HG02763 (cell line): ENCODE data around the gene GDF2.

ENCODE experiments used
- ATAC-seq: cut with Tn5 transposase; IDR thresholded peaks from one replicate; pipeline ENCODE4 v1.9.1; 2021; ENCODE audit warnings: mild to moderate bottlenecking, moderate library complexity; ENCODE audit not compliant: unreplicated experiment

Gene GDF2

DNA sequence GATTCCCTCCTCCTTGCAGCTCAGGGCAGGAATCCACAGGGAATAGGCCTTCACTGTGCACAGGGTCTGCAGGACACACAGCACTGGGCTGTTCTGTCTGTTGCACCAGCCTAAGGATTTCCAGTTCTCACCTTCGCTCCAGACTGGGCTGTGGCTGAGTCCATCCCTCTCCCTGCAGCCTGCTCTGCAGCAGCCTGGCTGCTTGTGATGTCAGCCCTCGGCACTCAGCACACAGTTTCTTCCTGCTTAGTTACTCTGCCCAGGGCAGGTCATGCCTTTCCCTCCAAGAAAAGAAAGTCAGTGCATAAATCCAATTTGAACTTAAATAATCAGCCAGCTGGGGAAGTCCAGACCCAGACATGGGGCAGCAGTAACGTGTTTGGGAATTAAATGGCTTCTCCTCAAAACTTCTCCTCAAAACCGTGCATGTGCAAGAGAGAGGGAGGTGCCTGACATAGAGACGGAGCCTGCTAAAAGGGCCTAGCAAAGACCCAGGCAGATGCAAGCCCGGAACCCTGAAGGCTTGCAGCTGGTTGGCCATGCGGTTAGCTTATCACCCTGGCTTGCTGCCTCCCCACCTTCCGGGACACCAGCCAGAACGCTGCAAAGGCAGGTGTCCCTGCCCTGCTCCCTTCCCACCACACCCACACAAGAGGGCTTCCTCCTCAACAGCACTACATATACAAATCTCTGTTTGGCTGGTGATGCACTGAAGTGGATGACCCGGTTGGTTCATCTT is 10.9 kb upstream of the GDF2 start:
- no peak for ATAC-seq

DNA sequence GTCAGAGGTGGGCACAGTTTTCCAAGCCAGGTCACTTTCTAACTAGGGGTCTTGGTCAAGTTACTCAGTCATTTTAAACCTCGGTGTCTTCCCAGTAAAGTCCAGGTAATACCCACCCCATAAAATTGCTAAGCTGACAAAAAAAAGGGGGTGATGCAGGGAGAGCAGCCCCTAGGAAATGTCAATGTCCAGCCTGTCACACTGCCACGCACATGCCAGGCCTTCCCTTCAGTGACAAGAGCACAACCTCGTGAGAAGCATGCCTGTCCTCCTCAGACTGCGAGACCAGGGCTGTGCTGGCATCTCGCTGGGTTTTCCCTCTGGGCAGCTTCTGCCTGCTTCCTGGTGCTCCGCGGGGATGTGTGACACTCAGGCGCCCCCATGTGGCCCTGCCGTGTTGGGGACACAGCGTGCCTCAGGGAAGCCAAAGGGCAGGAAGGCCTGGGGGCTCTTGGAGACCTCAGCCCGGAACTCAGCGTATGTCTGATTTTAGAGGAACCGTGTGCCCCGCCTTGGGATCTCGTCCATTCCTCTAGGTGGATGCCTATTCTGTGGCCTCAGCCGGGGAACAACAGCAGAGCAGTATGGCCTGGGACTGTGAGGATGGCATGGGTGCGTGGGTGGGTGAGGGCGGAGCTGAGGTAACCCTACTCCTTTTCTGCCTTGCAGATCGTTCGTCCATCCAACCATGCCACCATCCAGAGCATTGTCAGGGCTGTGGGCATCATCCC is 10.2 kb upstream of the GDF2 start:
- peak; percentile 74 for ATAC-seq

DNA sequence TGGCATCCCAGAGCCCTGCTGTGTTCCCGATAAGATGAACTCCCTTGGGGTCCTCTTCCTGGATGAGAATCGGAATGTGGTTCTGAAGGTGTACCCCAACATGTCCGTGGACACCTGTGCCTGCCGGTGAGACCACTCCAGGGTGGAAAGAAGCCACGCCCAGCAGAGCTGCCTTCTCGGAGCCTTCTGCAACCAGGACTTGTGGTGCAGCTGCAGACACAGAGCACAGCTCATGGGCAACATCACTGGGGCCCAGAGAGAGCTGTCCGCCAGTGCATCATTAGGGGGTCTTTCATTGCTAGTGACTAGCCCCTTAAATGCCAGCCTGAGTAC is 9.6 kb upstream of the GDF2 start:
- no peak for ATAC-seq

DNA sequence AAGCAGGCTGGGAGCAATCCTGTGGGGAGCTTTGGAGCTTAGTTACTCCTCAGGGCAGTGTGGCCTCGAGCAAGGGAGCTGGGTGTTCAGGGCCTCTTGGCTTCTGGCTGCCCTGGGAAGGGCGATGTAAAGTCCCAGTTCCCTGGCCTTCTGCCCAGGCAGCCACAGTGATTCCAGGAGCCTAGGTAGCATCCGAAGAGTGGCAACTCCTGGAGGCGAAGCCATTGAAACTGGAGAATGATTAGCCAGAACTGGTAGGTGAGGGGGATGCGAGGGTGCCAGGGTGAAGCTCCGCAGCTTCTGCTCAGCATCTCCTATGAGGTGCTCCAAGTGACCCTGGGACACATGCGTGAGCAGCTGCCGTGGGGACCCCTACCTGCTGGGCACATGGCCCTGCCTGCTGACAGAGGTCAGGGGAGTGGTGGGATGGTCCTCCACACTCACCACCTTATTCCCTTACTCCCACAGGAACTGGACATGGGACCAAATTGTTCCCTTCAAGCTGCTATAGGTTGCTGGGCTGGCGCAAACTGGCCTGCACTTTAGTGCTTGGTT is 7.8 kb upstream of the GDF2 start:
- no peak for ATAC-seq

DNA sequence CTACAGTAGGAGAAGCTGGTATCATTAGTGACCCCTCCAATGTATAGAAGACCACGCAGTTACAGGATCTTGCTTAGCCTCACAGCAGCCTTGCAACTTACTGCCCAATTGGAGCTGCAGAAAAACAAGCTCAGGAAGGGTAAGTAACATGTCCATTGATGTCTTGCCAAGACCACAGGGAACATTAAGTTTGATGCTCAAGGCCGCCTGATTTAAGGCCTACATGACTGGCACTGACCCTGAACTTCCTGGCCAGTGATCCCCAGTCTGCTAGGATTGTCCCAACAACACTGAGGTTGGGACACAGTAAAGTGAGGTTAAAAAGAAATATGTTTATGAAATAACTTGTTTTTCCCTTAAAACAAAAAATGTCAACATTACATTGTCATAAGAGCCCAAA is 6.8 kb upstream of the GDF2 start:
- no peak for ATAC-seq

DNA sequence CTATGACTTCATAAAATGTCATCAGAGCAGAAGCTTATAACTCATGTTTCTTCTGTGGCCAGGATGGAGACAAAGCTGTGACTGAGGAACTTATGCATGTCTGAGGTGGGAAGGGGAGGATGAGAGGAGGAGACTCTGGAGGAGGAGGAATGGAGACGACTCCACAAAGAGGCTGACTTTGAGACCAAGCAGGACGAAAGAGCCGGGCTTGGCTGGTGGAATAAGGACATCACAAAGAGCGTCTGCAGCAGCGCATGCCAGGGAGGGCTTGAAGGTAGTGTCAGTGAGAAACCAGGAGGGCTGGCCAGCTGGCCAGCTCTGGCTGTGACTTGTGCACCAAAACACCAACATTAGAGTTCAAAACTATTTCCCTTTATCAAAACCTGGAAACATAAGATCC is 6.1 kb upstream of the GDF2 start:
- ATAC-seq = no peak

DNA sequence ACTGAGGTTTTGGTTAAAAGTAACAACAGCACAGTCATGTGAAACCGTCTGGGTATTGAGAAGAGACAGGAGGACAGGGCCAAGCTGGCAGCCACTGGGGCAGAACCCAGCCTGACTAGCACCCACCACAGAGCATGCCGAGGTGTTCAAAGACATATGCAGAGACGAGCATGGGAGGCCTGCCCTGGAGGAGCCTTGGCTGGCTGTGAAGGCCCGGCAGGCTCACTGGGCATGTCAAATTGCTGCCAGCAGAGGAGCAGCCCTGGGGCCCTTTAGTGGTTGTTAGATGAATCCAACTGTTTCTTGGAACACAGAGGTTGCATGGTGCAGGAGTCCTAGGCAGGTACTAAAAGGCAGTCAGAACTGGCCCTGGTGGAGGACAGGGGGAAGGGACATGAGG is 5.0 kb upstream of the GDF2 start:
- ATAC-seq = no peak

DNA sequence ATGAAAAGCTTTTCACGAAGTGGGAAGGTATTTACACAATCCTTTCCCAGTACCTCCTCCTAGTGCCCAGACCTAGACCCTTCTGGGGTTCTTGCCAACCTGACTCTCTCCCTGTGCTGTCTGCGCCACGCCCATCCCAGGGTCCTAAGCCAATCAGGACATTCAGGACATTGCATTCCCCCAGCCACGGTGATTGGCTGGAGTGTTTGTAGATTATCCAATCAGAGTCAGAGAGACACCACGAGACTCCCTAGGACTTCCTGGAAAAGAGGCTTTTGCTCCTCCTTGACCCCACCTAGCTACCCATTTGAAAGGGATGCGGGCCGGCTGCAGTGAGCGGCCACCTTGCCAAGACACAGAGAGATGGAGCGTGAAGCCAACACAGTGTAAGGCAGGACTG is 3.5 kb upstream of the GDF2 start:
- ATAC-seq = no peak

DNA sequence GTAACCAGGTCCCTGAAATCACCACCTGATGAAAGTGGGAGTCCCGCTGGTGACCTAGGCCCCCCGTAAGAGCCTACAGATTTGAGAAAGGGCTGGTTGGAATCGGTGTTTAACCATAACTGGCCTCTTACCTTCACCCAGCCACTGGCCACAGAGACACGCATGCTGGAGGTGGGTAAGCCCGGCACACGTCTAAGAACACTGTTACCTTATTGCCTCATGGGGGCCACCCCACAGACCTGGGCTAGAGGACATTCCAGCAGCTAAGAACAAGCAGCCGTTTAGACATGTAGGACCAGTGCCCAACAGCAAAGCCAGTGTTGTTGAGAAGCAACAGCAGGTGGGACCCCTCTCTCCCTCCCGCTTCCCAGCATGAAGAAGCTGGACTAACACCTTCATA is 2.5 kb upstream of the GDF2 start:
- no peak for ATAC-seq

DNA sequence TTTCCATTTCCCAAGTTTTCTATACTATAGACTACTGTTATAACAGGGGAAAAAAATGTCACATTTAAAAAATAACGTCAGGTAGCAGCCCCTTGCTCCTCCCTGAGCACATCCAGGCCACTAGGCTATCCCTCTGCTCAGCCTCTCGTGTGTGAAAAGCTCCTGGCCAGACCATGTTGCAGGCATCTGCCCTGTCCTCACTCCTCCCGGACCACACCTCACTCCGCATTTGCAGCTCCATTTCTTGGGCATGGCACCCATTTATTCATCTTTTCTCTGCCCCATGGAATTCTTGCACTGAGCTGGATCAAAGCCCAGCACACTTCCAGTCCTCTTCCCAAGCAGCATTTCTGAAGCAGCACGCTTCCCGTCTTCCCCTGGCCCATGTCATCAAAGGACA is 1.4 kb upstream of the GDF2 start:
- no peak for ATAC-seq

DNA sequence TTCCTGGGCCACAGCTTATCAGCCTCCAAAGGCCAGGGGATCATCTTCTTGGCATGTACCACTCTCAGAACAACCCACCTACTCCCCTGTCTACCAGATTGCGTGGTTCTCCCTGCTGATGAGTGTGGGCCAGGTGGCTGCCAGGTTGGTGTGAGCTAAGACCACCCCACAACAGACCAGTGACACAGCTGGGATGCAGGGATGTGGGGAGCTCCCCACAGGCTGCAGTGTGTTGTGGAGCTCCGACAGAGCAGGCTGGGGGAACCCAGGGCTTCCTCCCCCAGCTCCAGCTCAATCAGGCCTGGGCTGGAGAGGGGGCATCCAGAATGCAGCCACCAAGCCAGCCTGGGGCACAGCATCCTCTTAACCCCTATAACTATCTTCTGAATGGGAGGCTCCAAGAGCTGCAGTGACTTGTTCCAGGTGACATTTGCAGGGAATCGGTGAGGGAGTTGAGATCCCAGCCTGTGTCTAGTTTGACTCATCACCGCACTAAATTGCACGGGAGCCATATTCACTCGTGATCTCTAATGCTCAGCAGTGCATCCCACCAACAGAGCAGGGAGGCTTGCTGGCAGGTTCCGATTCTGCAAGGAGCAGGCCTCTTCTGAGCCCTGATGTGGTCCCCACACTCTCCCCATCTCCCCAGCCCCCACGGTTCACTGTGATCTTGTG is 596 bp upstream of the GDF2 start:
- no peak for ATAC-seq

DNA sequence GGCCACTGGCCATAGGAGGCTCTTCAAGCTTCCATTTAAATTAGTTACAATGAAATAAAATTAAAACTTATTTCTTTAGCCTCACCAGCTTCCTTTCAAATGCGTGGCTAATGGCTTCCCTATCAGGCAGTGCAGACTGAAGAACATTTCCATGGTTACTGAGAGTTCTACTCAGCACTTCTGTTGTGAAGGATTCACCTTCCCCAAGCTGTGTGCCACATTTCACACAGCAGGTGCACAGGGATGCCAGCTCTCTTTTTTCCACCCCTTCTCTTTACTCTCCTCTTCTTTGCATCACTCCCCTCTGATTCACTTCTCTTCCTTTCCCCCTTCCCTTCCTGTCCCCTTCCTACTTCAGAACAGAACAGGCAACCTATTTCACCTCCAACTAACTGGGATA is 833 bp downstream of the GDF2 start:
- ATAC-seq = no peak

DNA sequence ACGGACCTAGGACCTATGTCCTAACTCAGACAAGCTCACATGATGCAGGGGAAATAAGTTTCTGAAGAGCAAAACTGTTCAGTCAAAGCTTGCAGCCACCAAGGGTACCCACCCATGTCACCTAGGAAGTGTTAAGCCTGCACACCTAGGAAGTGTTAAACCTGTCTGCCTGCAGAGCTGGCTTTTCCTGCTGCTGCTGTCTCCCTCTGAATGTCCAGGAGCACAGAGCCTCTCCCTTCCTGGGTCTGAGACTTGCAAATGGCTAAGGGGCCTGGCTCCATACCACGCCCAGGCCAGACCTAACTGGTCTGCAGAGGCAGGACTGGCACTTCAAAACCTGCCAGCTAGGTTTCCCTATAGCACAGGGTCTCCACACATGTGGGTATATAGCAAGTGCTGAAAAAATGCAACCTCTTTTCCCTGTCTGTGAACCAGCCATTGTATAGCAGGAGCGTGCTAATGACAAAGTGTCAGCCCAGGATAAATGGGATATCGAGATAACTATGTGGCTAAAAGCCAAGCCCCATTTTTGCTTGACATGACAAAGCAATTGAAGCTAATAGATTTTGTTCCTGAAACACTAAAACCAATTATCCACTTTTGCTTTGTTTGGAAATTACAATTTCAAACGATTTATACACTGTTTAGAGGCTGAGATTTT is 1.5 kb downstream of the GDF2 start:
- ATAC-seq = no peak

DNA sequence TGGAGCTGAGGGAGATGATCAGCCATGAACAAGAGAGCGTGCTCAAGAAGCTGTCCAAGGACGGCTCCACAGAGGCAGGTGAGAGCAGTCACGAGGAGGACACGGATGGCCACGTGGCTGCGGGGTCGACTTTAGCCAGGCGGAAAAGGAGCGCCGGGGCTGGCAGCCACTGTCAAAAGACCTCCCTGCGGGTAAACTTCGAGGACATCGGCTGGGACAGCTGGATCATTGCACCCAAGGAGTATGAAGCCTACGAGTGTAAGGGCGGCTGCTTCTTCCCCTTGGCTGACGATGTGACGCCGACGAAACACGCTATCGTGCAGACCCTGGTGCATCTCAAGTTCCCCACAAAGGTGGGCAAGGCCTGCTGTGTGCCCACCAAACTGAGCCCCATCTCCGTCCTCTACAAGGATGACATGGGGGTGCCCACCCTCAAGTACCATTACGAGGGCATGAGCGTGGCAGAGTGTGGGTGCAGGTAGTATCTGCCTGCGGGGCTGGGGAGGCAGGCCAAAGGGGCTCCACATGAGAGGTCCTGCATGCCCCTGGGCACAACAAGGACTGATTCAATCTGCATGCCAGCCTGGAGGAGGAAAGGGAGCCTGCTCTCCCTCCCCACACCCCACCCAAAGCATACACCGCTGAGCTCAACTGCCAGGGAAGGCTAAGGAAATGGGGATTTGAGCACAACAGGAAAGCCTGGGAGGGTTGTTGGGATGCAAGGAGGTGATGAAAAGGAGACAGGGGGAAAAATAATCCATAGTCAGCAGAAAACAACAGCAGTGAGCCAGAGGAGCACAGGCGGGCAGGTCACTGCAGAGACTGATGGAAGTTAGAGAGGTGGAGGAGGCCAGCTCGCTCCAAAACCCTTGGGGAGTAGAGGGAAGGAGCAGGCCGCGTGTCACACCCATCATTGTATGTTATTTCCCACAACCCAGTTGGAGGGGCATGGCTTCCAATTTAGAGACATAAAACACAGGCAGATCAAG is 3.3 kb downstream of the GDF2 start:
- no peak for ATAC-seq

DNA sequence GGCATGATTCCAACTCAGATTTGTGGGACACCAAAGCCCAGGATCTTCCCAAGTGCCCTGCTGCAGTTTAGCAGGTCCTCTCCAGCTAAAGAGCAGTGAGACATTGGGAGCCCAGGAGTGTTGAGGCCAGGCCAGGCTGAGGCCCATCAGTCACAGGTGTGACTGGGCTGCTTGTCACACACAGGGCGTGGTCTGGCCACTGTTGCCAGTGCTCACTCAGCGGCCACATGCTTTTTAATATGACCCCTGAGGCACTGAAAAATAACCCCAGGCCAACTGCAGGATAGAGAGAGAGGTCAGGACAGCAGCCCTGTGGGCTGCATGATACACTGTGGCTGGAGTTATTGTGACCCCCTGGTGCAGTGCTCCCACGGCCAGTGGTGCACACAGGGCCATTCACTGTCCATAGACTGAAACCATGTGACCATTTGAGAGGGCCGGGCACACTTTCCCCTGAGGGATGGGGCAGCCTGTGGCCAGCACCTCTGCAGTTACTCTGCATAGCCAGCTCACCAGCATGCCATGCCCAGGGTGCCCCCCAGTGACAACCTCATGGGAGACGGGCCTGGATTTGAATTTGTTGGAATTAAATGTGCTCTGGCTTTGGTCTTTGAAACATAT is 4.2 kb downstream of the GDF2 start:
- no peak for ATAC-seq

DNA sequence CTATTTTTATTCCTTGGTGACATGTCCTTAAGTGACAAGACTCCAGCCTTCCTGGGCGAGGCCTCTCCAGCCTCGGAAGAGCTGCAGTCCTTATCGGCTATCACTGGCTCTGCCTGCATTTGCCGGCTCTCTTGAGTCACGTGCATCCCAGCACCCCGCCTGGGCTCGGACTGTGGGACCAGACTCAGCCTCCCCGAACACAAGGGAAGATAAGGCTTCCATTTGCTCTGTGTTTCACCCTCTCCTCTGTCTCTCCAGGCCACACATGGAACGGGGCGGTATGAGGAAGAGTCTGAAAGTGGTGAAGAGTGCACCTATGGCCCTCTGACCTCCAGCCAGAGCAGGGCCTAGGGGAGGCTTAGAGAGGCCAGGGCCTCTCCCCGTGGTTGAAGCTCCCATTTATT is 4.7 kb downstream of the GDF2 start:
- no peak for ATAC-seq

DNA sequence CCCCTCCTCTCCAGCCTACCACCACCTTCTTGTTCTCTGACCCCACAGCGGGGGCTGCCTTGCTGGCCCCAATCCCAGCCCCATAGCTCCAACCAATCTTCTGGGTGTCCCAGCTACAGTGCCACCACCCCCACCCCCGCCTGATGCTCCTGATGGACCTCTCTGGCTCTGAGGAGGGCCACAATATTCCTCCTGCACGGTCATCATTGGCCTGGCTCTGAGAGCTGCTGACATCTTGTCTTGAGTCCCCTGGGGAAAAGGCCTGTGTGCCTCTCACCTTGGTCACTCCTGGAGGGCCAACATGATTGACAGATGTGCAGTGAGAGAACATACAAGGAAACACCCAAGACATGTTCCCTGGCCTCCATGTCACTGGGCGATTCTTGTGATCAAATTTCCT is 7.6 kb downstream of the GDF2 start:
- no peak for ATAC-seq

DNA sequence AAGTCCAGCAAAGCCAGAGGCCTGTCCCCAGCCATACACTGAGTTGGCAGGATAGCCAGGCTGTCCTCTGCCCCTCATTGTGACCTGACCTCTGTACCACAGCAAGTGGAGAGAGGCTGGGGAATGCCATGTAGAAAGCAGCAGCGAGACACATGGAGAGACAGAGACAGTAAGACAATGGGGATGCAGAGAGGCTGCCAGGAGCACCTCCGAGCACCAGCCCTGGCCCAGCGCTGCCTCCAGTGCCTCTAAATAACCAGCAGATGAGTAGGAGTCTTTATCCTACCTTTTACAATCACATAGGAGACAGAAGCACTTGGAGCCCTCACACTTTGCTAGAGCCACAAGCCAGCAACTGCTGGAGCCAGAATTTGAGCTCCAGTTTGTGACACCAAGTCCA is 8.1 kb downstream of the GDF2 start:
- no peak for ATAC-seq

DNA sequence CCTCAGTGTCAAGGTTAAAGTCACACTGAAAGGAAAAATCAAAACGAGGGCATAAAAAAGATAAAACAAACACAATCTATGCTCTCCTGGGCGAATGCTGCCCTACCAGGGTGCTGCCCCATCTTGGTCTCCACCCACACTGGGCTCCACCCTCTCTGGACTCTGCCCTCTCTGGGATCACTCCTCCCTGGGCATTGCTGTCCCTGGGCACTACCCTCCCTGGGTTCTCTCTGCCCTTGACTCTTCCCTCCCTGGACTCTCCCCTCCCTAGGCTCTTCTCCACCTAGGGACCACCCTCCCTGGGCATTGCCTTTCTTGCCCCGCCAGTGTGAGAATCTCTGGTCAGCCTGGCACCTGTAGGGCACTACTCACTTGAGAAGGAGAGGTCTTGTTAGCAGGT is 8.6 kb downstream of the GDF2 start:
- ATAC-seq = no peak

DNA sequence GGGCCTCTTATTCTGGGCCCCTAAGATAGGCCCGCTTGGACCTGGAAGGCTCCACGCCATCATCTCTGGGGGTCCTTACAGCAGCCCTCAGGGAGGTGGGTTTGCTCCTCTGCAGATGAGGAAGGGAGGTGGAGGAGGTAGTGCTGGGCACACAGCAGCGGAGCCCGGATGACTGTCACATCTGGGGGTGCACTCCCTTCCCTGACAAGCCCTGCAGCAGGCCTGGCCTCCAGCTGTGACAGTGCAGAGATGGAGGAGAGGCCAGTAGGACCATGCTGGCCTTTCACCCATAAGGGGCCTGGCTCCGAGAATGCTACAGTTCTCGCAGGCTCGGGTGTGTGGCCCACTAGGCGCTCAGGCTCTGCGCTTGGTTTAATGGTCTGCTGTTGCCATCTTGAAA is 9.2 kb downstream of the GDF2 start:
- no peak for ATAC-seq
